HCT116 (cell line): ENCODE data around the gene SUSD5. TPM values are rescaled to one million over a fixed set of nuclear protein-coding genes. Genes with fewer than 3 reads are reported as not detected.
"Not testable (repeated sequence)": the region's sequence is repeated elsewhere in the genome, so short reads cannot be mapped to it uniquely, and the experiment has no call there.

Experiments
- ATAC-seq: fragments of 200-7000 bp; cut with Tn5 transposase; 2 replicates; pipeline ENCODE4 v1.9.1; 2020; ENCODE audit warnings: mild to moderate bottlenecking, moderate library complexity
- BruUV-seq: library from RNA; stranded (reverse); fragments of 400-500 nt; replicated peaks from 2 replicates; lab custom pipeline; 2021; lab: Mats Ljungman, UMichigan
- CTCF ChIA-PET: fragments of 300-600 bp; sonication (Branson Sonifier 250); formaldehyde crosslinking; loops from one replicate; lab custom pipeline; 2021; ENCODE audit warnings: antibody characterized with exemption; lab: Charles Lee
- POLR2A ChIA-PET: fragments of 300-600, 350-600 bp; sonication (Branson Sonifier 250); formaldehyde crosslinking; loops from one replicate; lab custom pipeline; 2021; ENCODE audit warnings: antibody characterized with exemption; lab: Charles Lee
- RAD21 ChIA-PET, 2 experiments: fragments of 300-600 bp; sonication (Branson Sonifier 250); formaldehyde crosslinking; loops; one replicate each; lab custom pipeline; 2023; ENCODE audit warnings: low total read pairs in 2 of 2; ENCODE audit not compliant: uncharacterized antibody in 2 of 2, unreplicated experiment in 2 of 2, low non-redundant PET in 1 of 2; lab: Charles Lee
- DNase-seq: peaks from one replicate; pipeline ENCODE4 v3.0.0-alpha.2; 2010; ENCODE audit warnings: low read depth, low spot score
- H2AFZ ChIP-seq: fragments of 200-600 bp; shearing (Covaris generic), sonication (generic); 2 replicates; pipeline ENCODE4 v1.6.1; 2017; ENCODE audit warnings: low read depth, mixed run types, mixed read lengths, antibody characterized with exemption, low read length; ENCODE audit not compliant: poor library complexity, severe bottlenecking
- H3K27ac ChIP-seq: 2 replicates; pipeline ENCODE4 v1.5.1; 2012; ENCODE audit warnings: low read depth, low read length
- H3K27me3 ChIP-seq: fragments of 200-600 bp; sonication (generic); 2 replicates; pipeline ENCODE4 v1.6.1; 2016; ENCODE audit warnings: mixed run types, low read length, mixed read lengths; ENCODE audit not compliant: insufficient read depth
- H3K36me3 ChIP-seq, 2 experiments: fragments of 200-500 bp in 1 of 2; fragments of 200-600 bp in 1 of 2; sonication (Bioruptor generic) in 1 of 2; sonication (generic) in 1 of 2; 2 replicates each; pipeline versions ENCODE4 v1.5.1 to v1.6.1; 2014 to 2016; ENCODE audit warnings: low read length in 2 of 2, inconsistent platforms in 1 of 2, mixed read lengths in 1 of 2, mixed run types in 1 of 2; ENCODE audit not compliant: insufficient read depth in 2 of 2, control insufficient read depth in 1 of 2
- H3K4me1 ChIP-seq, 2 experiments: fragments of 200-600 bp in 1 of 2; sonication (generic) in 1 of 2; 2 replicates each; pipeline versions ENCODE4 v1.5.1 to v1.6.1; 2012 to 2017; ENCODE audit warnings: low read length in 2 of 2, inconsistent platforms in 1 of 2, mild to moderate bottlenecking in 1 of 2, mixed read lengths in 1 of 2, mixed run types in 1 of 2, moderate library complexity in 1 of 2; ENCODE audit not compliant: insufficient read depth in 2 of 2, control insufficient read depth in 1 of 2
- H3K4me2 ChIP-seq: fragments of 200-600 bp; sonication (generic); 2 replicates; pipeline ENCODE4 v1.6.1; 2017; ENCODE audit warnings: mixed run types, low read length, mixed read lengths
- H3K4me3 ChIP-seq, 2 experiments: fragments of 200-600 bp in 1 of 2; sonication (generic) in 1 of 2; replicated peaks in 1 of 2; 2 replicates each; pipeline ENCODE4 v1.5.1; 2011 to 2016; ENCODE audit warnings: low read length in 2 of 2, control low read depth in 1 of 2, low read depth in 1 of 2, mild to moderate bottlenecking in 1 of 2, mixed read lengths in 1 of 2, mixed run types in 1 of 2
- H3K79me2 ChIP-seq: fragments of 200-600 bp; sonication (generic); 2 replicates; pipeline ENCODE4 v1.6.1; 2017; ENCODE audit warnings: mild to moderate bottlenecking, mixed run types, low read length, moderate library complexity, mixed read lengths; ENCODE audit not compliant: insufficient read depth
- H3K9ac ChIP-seq: fragments of 200-600 bp; sonication (generic); 2 replicates; pipeline ENCODE4 v1.6.1; 2016; ENCODE audit warnings: low read length, mixed read lengths
- H3K9me2 ChIP-seq: fragments of 200-600 bp; sonication (generic), shearing (Covaris generic); 2 replicates; pipeline ENCODE4 v1.6.1; 2017; ENCODE audit warnings: mixed run types, mild to moderate bottlenecking, moderate library complexity; ENCODE audit not compliant: insufficient read depth
- H3K9me3 ChIP-seq, 2 experiments: fragments of 200-500 bp in 1 of 2; fragments of 200-600 bp in 1 of 2; sonication (Bioruptor generic) in 1 of 2; sonication (generic) in 1 of 2; 2 replicates each; pipeline ENCODE4 v1.6.1; 2014 to 2017; ENCODE audit warnings: low read length in 2 of 2, mixed read lengths in 2 of 2, inconsistent platforms in 1 of 2, low read depth in 1 of 2, mild to moderate bottlenecking in 1 of 2, mixed run types in 1 of 2, moderate library complexity in 1 of 2; ENCODE audit not compliant: control insufficient read depth in 1 of 2, insufficient read depth in 1 of 2
- H4K20me1 ChIP-seq: fragments of 200-600 bp; sonication (generic), shearing (Covaris generic); 2 replicates; pipeline ENCODE4 v1.6.1; 2017; ENCODE audit warnings: mixed run types, mild to moderate bottlenecking, moderate library complexity; ENCODE audit not compliant: insufficient read depth
- CEBPB ChIP-seq: IDR thresholded peaks from 2 replicates; pipeline ENCODE4 v1.6.1; 2012; ENCODE audit warnings: low read depth
- CTCF ChIP-seq, 3 experiments: fragments of 200-600 bp in 1 of 3; sonication (generic) in 1 of 3; IDR thresholded peaks in 2 of 3; conservative IDR thresholded peaks in 1 of 3; 2 replicates each; pipeline ENCODE4 v1.5.1; 2012 to 2017; ENCODE audit warnings: low read depth in 2 of 3, low read length in 2 of 3, antibody characterized with exemption in 1 of 3, borderline replicate concordance in 1 of 3, control low read depth in 1 of 3, mild to moderate bottlenecking in 1 of 3, mixed read lengths in 1 of 3, mixed run types in 1 of 3, moderate library complexity in 1 of 3; ENCODE audit not compliant: insufficient read depth in 1 of 3
- ELF1 ChIP-seq: IDR thresholded peaks from 2 replicates; pipeline ENCODE4 v1.6.1; 2012; ENCODE audit warnings: low read depth, borderline replicate concordance
- EZH2phosphoT487 ChIP-seq: fragments of 200-600 bp; IDR thresholded peaks from 2 replicates; pipeline ENCODE4 v1.6.1; 2018; ENCODE audit warnings: antibody characterized with exemption, borderline replicate concordance
- FOSL1 ChIP-seq: IDR thresholded peaks from 2 replicates; pipeline ENCODE4 v1.6.1; 2012; ENCODE audit warnings: low read depth
- JUND ChIP-seq: IDR thresholded peaks from 2 replicates; pipeline ENCODE4 v1.6.1; 2012
- POLR2A ChIP-seq: IDR thresholded peaks from 2 replicates; pipeline ENCODE4 v1.7.0; 2011; ENCODE audit warnings: borderline replicate concordance; ENCODE audit not compliant: insufficient read depth, insufficient read length; ENCODE audit errors: extremely low read depth
- POLR2AphosphoS5 ChIP-seq: IDR thresholded peaks from 2 replicates; pipeline ENCODE4 v1.6.1; 2011; ENCODE audit warnings: mild to moderate bottlenecking, low read depth, low read length, moderate library complexity
- RAD21 ChIP-seq: IDR thresholded peaks from 2 replicates; pipeline ENCODE4 v1.6.1; 2012; ENCODE audit warnings: low read depth, mild to moderate bottlenecking
- REST ChIP-seq: IDR thresholded peaks from 2 replicates; pipeline ENCODE4 v1.6.1; 2012; ENCODE audit warnings: low read depth
- SP1 ChIP-seq: IDR thresholded peaks from 2 replicates; pipeline ENCODE4 v1.6.1; 2012; ENCODE audit warnings: low read depth
- ZNF274 ChIP-seq: fragments of 200-500 bp; sonication (Bioruptor generic); IDR thresholded peaks from 2 replicates; pipeline ENCODE4 v1.6.1; 2014; ENCODE audit warnings: mild to moderate bottlenecking, low read depth, low read length, inconsistent platforms
- intact Hi-C: fragments of 100-400 bp; cut with micrococcal nuclease; formaldehyde crosslinking; loops from 2 replicates; pipeline ENCODE4 v1.10.0; 2022
- total RNA-seq: library from RNA; stranded (reverse); gene quantifications from one replicate; pipeline ENCODE4 v1.2.1, GENCODE V29; 2021; ENCODE audit not compliant: unreplicated experiment
- TF ChIP-seq, protein P1 (sequence below): IDR thresholded peaks from 2 replicates; pipeline ENCODE4 v1.6.1; 2012
- TF ChIP-seq, protein P2 (sequence below): IDR thresholded peaks from 2 replicates; pipeline ENCODE4 v1.6.1; 2012

Gene SUSD5
- total RNA-seq, 1 experiment from 2014 or later: not detected

GRCh38 chr3:33139996-33140395 is 78.6 kb downstream of the SUSD5 start:
- H3K4me2 ChIP-seq: no peak overlapping the region
- DNase-seq (no peak), ATAC-seq (no peak)
- peaks cover 3 to 16% of the 10 kb centered on the region in 2 experiments; a peak in 2 of 4 replicates for H3K36me3 ChIP-seq
- POLR2A ChIA-PET: interaction anchor here (0.7 kb wide), 1 partner anchor 26 kb away, joined by 3 read pairs; the partner anchor contains the start of gene CRTAP
- CTCF ChIA-PET: no interaction called here
- no peaks in the 10 kb centered on the region for H3K27me3 ChIP-seq
- H4K20me1 ChIP-seq: no peaks in the 10 kb centered on the region
- H3K4me1 ChIP-seq: no peaks in the 10 kb centered on the region
- intact Hi-C loops: no loop called here
- no peak overlapping the region for H3K4me3 ChIP-seq
- no peak overlapping the region for H3K9ac ChIP-seq
- no peaks in the 10 kb centered on the region for H3K9me2 ChIP-seq
- RAD21 ChIA-PET: no interaction called here
- no peak overlapping the region for H2AFZ ChIP-seq
- no peak overlapping the region for H3K27ac ChIP-seq
- no TSS peak for BruUV-seq
- no peaks in the 10 kb centered on the region for H3K79me2 ChIP-seq
- TF ChIP-seq ZNF274 (no peak), JUND (no peak), POLR2AphosphoS5 (no peak), REST (no peak), RAD21 (no peak), POLR2A (no peak), SP1 (no peak), CTCF (IDR thresholded peaks at IDR 0.05 in 2 of 3, conservative IDR thresholded peaks at IDR 0.05 in 1 of 3; ENCODE audit: borderline replicate concordance in 1 of 3, insufficient read depth in 1 of 3, low read depth in 2 of 3, low read length in 2 of 3) (no peak), FOSL1 (no peak), CEBPB (no peak), ELF1 (no peak), EZH2phosphoT487 (no peak)
- TF ChIP-seq, protein P1, sequence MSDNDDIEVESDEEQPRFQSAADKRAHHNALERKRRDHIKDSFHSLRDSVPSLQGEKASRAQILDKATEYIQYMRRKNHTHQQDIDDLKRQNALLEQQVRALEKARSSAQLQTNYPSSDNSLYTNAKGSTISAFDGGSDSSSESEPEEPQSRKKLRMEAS: no peak
- TF ChIP-seq, protein P2, sequence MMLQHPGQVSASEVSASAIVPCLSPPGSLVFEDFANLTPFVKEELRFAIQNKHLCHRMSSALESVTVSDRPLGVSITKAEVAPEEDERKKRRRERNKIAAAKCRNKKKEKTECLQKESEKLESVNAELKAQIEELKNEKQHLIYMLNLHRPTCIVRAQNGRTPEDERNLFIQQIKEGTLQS: no peak
- no peaks in the 10 kb centered on the region for H3K9me3 ChIP-seq

DNA sequence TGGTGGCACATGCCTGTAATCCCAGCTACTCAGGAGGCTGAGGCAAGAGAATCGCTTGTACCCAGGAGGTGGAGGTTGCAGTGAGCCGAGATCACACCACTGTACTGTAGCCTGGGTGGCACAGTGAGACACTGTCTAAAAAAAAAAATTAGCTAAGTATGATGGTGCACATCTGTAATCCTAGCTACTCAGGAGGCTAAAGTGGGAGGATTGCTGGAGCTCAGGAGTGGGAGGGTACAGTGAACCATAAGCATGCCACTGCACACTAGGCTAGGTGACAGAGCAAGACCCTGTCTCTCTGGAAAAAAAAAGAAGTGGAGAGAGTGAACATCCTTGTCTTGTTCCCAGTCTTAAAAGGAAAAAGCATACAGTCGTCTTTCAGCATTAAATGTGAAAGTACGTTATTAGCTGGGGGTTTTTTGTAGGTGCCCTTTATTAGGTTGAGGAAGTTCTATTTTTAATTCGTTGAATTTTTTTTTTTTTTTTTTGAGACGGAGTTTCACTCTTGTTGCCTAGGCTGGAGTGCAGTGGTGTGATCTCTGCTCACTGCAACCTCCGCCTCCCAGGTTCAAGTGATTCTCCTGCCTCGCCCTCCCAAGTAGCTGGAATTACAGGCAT is 79.5 kb downstream of the SUSD5 start:
- H3K4me3 ChIP-seq, H3K4me1 ChIP-seq, H3K27me3 ChIP-seq, BruUV-seq, DNase-seq, ATAC-seq, H4K20me1 ChIP-seq, H3K9me3 ChIP-seq, H3K27ac ChIP-seq, H3K9ac ChIP-seq, H3K79me2 ChIP-seq, H2AFZ ChIP-seq, RAD21 ChIA-PET, intact Hi-C loops, H3K9me2 ChIP-seq, H3K4me2 ChIP-seq: not testable (repeated sequence)
- ChIA-PET CTCF (interaction anchor here (1.6 kb wide), 1 partner anchor 233 kb away, joined by 5 read pairs; no protein-coding TSS in a partner anchor), POLR2A (interaction anchor here (0.7 kb wide), 1 partner anchor 25 kb away, joined by 3 read pairs; the partner anchor contains the start of gene CRTAP)
- H3K36me3 ChIP-seq: peaks cover 7 to 17% of the 10 kb centered on the region in 2 experiments; a peak in 3 of 4 replicates
